Astrocyte (in vitro differentiated cells and primary cell): ENCODE data around the gene NRF1. TPM values are rescaled to one million over a fixed set of nuclear protein-coding genes. Genes with fewer than 3 reads are reported as not detected.
"Not testable (repeated sequence)": the region's sequence is repeated elsewhere in the genome, so short reads cannot be mapped to it uniquely, and the experiment has no call there.

Source experiments
- DNase-seq: peaks from one replicate; pipeline ENCODE4 v3.0.0-alpha.2; 2010; ENCODE audit warnings: low read depth
- FAIRE-seq: peaks from 2 replicates; lab custom pipeline; 2011; peaks lifted over from hg19 to GRCh38; lab: Jason Lieb, UNC
- H2AFZ ChIP-seq: 2 replicates; pipeline ENCODE4 v1.6.0; 2012; ENCODE audit warnings: low read depth, low read length, inconsistent platforms
- H3K27ac ChIP-seq: 2 replicates; pipeline ENCODE4 v1.5.1; 2011; ENCODE audit warnings: low read depth, low read length, inconsistent platforms
- H3K27me3 ChIP-seq: 2 replicates; pipeline ENCODE4 v1.6.0; 2011; ENCODE audit warnings: low read length, inconsistent platforms; ENCODE audit not compliant: insufficient read depth
- H3K36me3 ChIP-seq: 2 replicates; pipeline ENCODE4 v1.5.1; 2011; ENCODE audit warnings: low read length, inconsistent platforms; ENCODE audit not compliant: insufficient read depth
- H3K4me1 ChIP-seq: 2 replicates; pipeline ENCODE4 v1.5.1; 2011; ENCODE audit warnings: low read length, inconsistent platforms; ENCODE audit not compliant: insufficient read depth
- H3K4me2 ChIP-seq: 2 replicates; pipeline ENCODE4 v1.6.0; 2012; ENCODE audit warnings: low read length, inconsistent platforms
- H3K4me3 ChIP-seq: 2 replicates; pipeline ENCODE4 v1.5.1; 2011; ENCODE audit warnings: low read depth, mild to moderate bottlenecking, low read length, inconsistent platforms; ENCODE audit not compliant: insufficient read depth
- H3K79me2 ChIP-seq: 2 replicates; pipeline ENCODE4 v1.6.0; 2012; ENCODE audit warnings: mild to moderate bottlenecking, low read length, inconsistent platforms; ENCODE audit not compliant: insufficient read depth
- H3K9ac ChIP-seq: 2 replicates; pipeline ENCODE4 v1.6.0; 2012; ENCODE audit warnings: mild to moderate bottlenecking, low read length, inconsistent platforms
- H3K9me3 ChIP-seq: 2 replicates; pipeline ENCODE4 v1.5.1; 2012; ENCODE audit warnings: low read depth, mild to moderate bottlenecking, low read length, inconsistent platforms; ENCODE audit not compliant: insufficient read depth
- H4K20me1 ChIP-seq: 2 replicates; pipeline ENCODE4 v1.6.0; 2012; ENCODE audit warnings: low read length, inconsistent platforms; ENCODE audit not compliant: insufficient read depth
- H3K27ac Mint-ChIP-seq: one replicate; pipeline ENCODE4 v1.8.0; 2021; ENCODE audit warnings: mild to moderate bottlenecking, mixed read lengths; ENCODE audit not compliant: unreplicated experiment
- H3K27me3 Mint-ChIP-seq: one replicate; pipeline ENCODE4 v1.8.0; 2021; ENCODE audit warnings: low read depth, mixed read lengths; ENCODE audit not compliant: unreplicated experiment
- H3K36me3 Mint-ChIP-seq: one replicate; pipeline ENCODE4 v1.8.0; 2021; ENCODE audit warnings: low read depth, mixed read lengths; ENCODE audit not compliant: unreplicated experiment
- H3K4me1 Mint-ChIP-seq: one replicate; pipeline ENCODE4 v1.8.0; 2021; ENCODE audit warnings: low read depth, mixed read lengths; ENCODE audit not compliant: unreplicated experiment
- H3K4me3 Mint-ChIP-seq: one replicate; pipeline ENCODE4 v1.8.0; 2021; ENCODE audit warnings: mild to moderate bottlenecking, moderate library complexity, mixed read lengths; ENCODE audit not compliant: unreplicated experiment
- H3K9me3 Mint-ChIP-seq: one replicate; pipeline ENCODE4 v1.8.0; 2021; ENCODE audit warnings: mild to moderate bottlenecking, mixed read lengths; ENCODE audit not compliant: unreplicated experiment
- CTCF ChIP-seq: IDR thresholded peaks from 2 replicates; pipeline ENCODE4 v1.5.1; 2011; ENCODE audit warnings: low read depth, mild to moderate bottlenecking, inconsistent platforms, low read length, moderate library complexity; ENCODE audit not compliant: insufficient read depth
- EZH2 ChIP-seq: IDR thresholded peaks from 2 replicates; pipeline ENCODE4 v1.6.1; 2012; ENCODE audit warnings: mild to moderate bottlenecking, low read length, inconsistent platforms; ENCODE audit not compliant: insufficient read depth
- total RNA-seq: library from RNA; stranded (reverse); gene quantifications from 2 replicates; pipeline ENCODE4 v1.2.1, GENCODE V29; 2021

Gene NRF1
- total RNA-seq, 1 donor from 2014 or later: 12.7 TPM

- no peak for FAIRE-seq
- H3K9me3 Mint-ChIP-seq: peaks cover 27% of the 10 kb centered on the region
Observed at GRCh38 chr7:129661645-129662182, 50.2 kb downstream of the NRF1 start.

DNA sequence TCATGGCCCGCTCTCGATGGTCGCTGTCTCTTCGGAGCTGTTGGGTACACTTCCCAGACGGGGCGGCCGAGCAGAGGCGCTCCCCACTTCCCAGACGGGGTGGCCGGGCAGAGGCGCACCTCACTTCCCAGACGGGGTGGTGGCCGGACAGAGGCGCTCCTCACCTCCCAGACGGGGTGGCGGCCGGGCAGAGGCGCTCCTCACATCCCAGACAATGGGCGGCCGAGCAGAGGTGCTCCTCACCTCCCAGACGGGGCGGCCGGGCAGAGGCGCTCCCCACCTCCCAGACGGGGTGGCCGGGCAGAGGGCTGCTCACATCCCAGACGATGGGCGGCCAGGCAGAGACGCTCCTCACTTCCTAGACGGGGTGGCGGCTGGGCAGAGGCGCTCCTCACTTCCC is 51.7 kb downstream of the NRF1 start:
- not testable (repeated sequence) for H3K4me2 ChIP-seq, H3K27me3 ChIP-seq, DNase-seq, H3K27ac ChIP-seq, H3K27me3 Mint-ChIP-seq, H3K36me3 ChIP-seq, H3K9ac ChIP-seq, H3K4me3 Mint-ChIP-seq, H4K20me1 ChIP-seq, H3K4me3 ChIP-seq, H3K27ac Mint-ChIP-seq, H2AFZ ChIP-seq, FAIRE-seq, H3K79me2 ChIP-seq
- Mint-ChIP-seq H3K4me1 (peaks cover 15% of the 10 kb centered on the region), H3K9me3 (peaks cover 27% of the 10 kb centered on the region), H3K36me3 (peaks cover 33% of the 10 kb centered on the region)
- Histone ChIP-seq H3K9me3 (peaks cover 14% of the 10 kb centered on the region), H3K4me1 (peaks cover 13% of the 10 kb centered on the region)

More at GRCh38 chr7:129661645-129662182, 50.2 kb downstream of the NRF1 start:
- Histone ChIP-seq H3K4me1 (peaks cover 13% of the 10 kb centered on the region), H3K4me2 (no peak overlapping the region), H2AFZ (no peak overlapping the region), H3K9ac (no peak overlapping the region), H3K79me2 (no peaks in the 10 kb centered on the region), H3K4me3 (no peak overlapping the region), H3K27ac (no peak overlapping the region), H3K9me3 (peaks cover 14% of the 10 kb centered on the region), H3K36me3 (peaks cover 7% of the 10 kb centered on the region), H3K27me3 (no peaks in the 10 kb centered on the region), H4K20me1 (peaks cover 9% of the 10 kb centered on the region)
- Mint-ChIP-seq H3K4me3 (no peak overlapping the region), H3K27me3 (no peaks in the 10 kb centered on the region), H3K4me1 (peaks cover 15% of the 10 kb centered on the region), H3K36me3 (peaks cover 36% of the 10 kb centered on the region), H3K27ac (no peak overlapping the region)
- TF ChIP-seq CTCF (no peak), EZH2 (no peak)
- DNase-seq: no peak

GRCh38 chr7:129664029-129665012 is 52.8 kb downstream of the NRF1 start:
- H3K27me3 Mint-ChIP-seq: no peaks in the 10 kb centered on the region
- peak overlapping the region; percentile 72 for H3K27ac ChIP-seq
- H3K27ac Mint-ChIP-seq: peak overlapping the region; percentile 77
- no peak overlapping the region for H2AFZ ChIP-seq
- H3K4me3 ChIP-seq: peak overlapping the region; percentile 8
- H3K9me3 ChIP-seq: peaks cover 14% of the 10 kb centered on the region
- DNase-seq: peak; percentile 57
- FAIRE-seq: peak; percentile 50
- H3K9me3 Mint-ChIP-seq: peaks cover 26% of the 10 kb centered on the region
- no peaks in the 10 kb centered on the region for H3K27me3 ChIP-seq
- peak overlapping the region; percentile 21 for H3K4me3 Mint-ChIP-seq
- H3K36me3 ChIP-seq: peaks cover 3% of the 10 kb centered on the region
- H3K4me1 ChIP-seq: peaks cover 13% of the 10 kb centered on the region
- H3K79me2 ChIP-seq: no peaks in the 10 kb centered on the region
- peak overlapping the region; percentile 33 for H3K9ac ChIP-seq
- peaks cover 9% of the 10 kb centered on the region for H4K20me1 ChIP-seq
- H3K4me2 ChIP-seq: peak overlapping the region; percentile 69
- peaks cover 32% of the 10 kb centered on the region for H3K36me3 Mint-ChIP-seq
- H3K4me1 Mint-ChIP-seq: peaks cover 15% of the 10 kb centered on the region
- TF ChIP-seq EZH2 (no peak), CTCF (peak; percentile 54)
